NCI-H2196 (cell line): ENCODE data around the gene RAB14.
"Not testable (repeated sequence)": the region's sequence is repeated elsewhere in the genome, so short reads cannot be mapped to it uniquely, and the experiment has no call there.

ENCODE experiments used
- DNase-seq: peaks from one replicate; lab custom pipeline; 2025; ENCODE audit not compliant: unreplicated experiment; lab: John Stamatoyannopoulos, UW

The RAB14 gene

GRCh38 chr9:121192959-121193640 is 8.6 kb downstream of the RAB14 start:
- no peak for DNase-seq

DNA sequence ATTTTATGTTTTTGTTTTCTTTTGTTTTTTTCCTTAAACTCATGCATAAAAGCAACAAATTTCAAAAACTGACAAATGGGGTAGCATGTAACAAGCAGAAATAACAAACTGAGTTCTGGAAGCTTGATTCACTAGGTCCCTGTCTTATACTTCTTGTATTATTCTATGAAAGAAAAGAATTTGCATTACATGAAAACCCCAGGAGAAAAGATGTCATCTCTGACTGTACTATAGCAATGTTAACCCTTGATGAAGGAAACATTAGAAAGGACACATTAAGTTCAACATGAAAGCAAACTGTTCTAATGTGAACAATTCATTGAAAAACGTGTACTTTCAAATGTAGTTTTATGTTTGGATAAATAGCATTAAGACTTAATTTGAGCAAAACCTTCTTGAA is 9.2 kb downstream of the RAB14 start:
- DNase-seq = no peak

- no peak for DNase-seq
Measured at GRCh38 chr9:121191235-121191634, 10.4 kb downstream of the RAB14 start.

DNA sequence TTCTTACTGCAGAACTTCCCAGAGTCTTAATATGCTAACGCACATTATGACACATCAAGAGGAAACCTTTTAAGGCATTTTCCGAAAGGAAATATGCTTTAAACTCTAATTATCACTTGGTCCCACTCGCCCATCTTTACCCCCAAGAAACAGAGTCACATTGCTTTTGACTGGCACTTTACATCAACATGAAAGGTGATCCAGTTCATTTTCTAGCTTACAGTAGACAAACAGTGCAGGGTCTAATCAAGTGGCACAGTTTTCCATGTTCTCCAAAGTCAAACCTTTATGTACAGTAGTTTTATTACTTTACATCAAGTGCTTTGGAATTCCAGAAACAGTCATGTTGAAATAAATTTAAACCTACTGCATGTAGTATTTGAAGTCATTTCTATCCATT is 12.0 kb downstream of the RAB14 start:
- DNase-seq = no peak

DNA sequence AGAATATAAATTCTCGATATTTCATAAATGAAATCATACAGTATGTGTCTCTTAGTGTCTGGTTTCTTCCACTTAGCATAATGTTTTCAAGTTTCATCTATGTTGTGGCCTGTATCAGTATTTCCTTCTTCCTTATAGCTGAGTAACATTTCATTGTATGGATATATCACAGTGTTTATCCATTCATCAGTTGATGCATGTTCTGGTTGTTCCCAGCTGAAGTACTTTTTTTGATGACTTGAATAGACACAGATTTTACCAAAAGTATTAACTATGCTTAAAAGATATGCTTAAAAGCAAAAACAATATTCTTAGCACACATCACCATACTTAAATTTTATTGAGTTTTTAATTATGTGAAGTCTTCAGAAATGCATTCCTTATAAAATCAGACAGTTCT is 12.7 kb downstream of the RAB14 start:
- no peak for DNase-seq

- DNase-seq = no peak
Measured at GRCh38 chr9:121187636-121188305, 13.9 kb downstream of the RAB14 start.

GRCh38 chr9:121185774-121186403 is 15.8 kb downstream of the RAB14 start:
- DNase-seq = no peak

DNA sequence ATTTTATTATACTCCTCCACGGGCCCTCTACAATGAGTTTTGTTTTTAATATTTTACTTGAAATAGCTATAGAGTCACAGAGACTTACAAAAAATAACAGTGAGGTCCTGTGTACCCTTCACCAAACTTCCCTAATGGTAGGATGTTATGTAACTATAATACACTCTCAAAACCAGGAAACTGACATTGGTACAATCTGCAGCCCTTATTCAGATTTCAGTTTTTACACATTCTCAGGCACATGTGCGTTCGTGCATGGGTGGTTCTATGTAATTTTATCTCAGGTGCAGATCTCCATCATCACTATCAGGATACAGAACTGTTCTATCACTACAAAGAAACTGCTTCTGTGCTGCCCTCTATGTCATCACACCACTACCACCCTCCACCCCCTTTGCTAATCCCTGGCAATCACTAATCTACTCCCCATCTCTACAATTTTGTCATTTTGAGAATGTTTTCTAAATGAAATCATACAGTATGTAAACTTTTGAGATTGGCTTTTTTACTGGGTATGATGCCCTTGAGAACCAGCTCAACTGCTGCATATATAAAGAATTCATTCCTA is 16.4 kb downstream of the RAB14 start:
- no peak for DNase-seq

DNA sequence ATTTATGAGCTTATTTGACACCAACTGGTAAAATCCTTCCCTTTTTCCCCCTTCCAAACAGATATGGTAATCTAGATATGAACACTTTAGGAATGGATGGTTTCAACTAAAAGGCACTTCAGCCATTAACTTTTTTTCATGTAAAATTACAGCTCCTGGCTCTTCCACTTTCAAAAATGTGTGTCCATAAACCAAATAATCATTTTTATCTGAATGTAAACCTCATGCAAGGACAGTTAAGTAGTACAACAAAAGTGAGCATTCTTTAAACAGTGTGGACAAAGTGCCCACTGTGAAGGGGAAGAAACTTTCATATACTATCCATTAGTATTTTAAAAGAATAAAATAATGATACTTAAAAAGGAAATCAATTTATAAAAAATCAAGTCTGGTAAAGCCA is 17.2 kb downstream of the RAB14 start:
- DNase-seq = no peak

DNA sequence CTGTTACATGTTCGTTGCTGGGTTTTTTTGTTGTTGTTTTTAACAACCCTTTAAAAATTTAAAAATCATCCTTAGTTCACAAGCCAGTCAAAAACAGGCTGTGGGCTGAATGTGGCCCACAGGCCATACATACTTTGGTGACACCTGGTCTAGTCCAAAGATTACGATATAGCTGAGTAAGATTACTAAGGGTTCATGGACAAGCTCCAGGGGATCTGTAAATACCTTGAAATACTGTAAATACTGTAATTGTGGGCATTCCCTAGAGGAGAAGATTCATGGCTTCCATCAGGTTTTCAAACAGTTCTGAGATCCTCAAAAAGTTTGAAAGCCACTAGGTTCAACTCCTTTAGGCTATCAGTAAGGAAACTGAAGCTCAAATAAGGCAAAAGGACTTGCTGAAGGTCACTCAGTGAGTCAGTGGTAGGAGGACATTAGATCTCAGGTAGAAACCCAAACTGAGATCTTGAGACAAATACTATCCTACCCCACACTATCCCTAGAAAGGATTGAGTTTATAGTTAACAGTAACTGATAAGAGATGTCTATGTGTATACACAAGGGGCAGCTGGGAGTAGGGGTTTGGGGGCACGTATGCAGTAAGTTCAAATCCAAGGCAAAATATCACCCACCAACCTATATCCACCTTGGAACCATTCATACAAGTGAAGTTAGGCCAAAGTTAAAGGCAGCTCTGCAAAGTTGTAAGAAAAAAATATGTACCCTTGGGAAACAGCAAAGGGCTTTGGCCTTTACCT is 17.8 kb downstream of the RAB14 start:
- DNase-seq = no peak

DNA sequence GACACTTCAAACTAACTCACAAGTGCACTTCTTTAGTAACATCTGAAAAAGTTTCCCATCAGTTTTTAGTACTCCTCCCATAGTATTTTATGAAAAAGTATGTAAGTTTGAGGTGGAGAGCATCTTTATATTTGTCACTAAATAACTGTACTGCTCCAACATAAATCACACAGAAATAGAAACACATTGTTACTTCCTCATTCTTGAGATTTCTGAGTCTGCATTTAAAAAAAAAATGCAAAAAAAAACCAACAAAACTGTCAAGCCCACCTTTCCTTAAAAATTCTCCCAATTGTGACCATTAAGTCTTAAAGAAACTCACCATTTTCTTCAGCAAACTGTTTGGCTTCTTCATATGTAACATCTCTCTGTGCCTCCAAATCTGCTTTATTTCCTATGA is 18.7 kb downstream of the RAB14 start:
- no peak for DNase-seq

- DNase-seq = no peak
Measured at GRCh38 chr9:121182101-121182836, 19.4 kb downstream of the RAB14 start.

DNA sequence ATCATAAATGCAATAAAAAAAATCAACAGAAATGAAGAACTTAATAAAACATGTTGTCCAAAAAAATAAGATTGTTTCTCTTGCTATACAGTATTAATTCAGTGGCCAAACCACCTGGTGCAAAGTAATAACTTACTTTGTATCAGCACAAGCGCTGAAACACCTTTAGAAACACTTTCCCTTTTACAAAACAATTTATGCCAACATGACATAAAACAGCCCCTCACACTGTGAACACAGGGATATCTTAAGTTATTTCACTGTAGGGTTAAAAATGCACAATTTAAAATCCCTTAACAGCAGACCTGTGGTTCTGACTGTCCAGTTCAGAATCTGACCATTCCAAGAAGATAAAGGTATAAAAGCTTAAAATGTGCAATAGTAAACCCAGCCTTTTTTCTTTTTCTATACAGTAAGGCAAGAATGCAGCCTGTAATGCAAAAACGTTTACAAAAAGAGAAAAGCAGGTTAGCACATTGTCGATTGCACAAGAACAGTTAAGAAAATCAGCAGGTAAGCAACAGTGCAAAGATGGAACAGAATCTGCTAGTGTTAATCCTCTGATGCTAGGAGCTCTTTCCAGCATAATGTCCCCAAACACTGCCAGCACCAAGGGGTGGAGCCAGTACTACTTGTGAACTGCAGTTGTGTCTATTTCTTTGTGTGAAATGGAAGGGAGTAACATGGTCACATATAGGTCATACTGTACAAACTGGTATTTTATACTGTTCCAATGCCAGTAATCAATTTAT is 21.6 kb downstream of the RAB14 start:
- DNase-seq = no peak

DNA sequence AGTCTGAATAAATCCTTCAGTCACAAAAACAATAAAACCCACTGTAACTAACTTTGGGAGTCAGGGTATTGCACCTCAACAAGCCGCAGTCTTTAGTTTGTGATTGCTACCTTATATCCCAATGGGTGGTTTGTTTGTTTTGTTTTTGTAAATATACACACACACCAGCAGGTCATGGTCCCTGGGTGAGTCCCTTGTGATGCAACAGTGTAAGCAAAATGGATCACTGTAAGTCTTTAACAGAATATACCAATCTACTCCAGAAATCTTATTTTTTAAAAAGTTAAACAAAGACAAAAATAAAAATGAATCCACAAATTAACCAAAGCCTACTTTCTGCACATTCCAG is 22.3 kb downstream of the RAB14 start:
- not testable (repeated sequence) for DNase-seq

DNA sequence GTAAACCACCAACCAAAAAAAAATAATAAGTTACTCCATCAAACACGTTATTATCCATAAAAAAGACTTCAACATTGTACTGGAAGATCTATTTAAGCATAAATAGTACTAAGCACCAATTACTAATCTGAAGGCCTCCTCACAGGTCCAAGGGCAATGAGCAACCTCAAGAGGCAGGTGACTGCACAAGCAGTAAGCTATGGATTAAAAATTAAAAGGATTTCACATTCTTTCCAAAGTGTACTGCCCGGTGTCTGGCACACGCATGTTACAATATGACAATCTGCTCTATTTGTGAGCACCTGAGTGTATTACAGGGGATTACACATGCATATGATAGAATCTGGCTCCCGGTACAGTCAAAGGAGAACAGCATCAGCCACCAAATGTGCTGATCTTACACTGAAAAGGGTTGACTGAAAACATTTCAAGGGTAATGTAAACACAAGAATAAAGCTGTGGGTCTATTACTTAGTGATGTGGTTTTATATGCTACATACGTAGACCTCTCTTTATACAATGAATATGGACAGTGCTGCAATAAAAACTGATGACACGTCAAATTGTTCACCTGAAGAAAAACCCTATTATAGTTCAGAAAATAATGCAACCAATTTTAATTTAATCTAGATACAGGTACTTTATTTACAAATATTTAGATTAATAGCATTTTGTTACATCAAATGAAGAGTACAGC is 22.8 kb downstream of the RAB14 start:
- no peak for DNase-seq

DNA sequence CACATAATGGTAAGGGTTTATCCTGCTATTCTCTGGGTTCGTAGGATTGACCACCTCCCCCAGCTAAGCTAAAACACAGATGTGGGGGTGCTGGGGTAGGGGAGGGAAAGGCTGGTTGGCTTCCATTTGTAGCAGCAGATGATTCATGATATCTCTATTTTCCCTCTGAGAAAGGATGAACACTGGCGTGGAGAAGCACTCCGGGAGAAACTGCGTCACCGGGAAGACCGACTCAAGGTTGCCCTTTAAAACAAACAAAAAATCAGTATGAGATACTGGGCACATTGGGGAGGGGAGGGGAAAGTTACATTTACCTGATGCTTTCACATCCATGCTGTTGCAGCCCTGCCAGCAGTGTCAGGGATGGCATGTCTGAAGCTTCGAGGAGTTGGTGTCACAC is 28.2 kb downstream of the RAB14 start:
- DNase-seq = no peak

GRCh38 chr9:121172726-121173487 is 28.8 kb downstream of the RAB14 start:
- DNase-seq = no peak

DNA sequence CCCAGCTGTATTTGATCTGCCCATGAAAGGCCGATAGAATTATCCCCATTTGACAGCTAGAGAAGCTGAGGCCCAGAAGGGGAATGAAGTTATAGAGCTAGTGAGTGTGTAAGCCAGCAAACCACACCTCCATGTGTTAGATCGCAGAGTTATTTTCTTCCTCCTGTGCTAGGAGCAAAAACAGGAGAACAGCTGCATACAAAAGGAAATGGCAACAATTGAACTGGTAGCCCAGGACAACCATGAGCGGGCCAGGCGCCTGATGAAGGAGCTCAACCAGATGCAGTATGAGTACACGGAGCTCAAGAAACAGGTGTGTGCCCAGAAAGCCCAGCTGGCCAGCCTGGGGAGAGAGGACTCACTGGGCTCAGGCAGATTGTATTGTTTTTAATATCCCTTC is 30.4 kb downstream of the RAB14 start:
- no peak for DNase-seq

DNA sequence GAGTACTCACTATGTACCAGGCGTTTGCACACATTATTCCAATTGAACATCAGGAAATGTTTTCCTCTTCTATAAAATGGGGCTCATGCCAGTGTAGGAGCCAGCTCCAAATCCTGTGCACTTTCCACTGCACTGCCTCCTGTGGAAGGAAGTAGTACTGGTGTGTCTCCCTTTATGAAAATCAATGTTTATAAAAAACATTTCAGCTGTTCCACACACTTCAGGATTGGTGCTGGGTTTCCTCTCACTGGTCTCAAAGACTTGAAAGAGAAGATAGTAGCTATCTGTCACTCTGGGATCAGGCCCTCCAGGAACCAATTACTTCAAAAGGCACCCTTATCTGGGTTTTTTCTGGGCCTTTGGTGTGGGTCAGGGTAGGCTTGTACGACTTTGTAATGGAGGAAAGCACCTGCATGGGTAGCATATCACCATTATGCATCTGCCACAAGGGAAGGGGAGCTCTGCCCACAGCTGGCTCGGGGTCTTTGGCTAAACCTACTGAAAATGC is 32.5 kb downstream of the RAB14 start:
- no peak for DNase-seq
